ENCODE results near the gene GNG11.

DNA sequence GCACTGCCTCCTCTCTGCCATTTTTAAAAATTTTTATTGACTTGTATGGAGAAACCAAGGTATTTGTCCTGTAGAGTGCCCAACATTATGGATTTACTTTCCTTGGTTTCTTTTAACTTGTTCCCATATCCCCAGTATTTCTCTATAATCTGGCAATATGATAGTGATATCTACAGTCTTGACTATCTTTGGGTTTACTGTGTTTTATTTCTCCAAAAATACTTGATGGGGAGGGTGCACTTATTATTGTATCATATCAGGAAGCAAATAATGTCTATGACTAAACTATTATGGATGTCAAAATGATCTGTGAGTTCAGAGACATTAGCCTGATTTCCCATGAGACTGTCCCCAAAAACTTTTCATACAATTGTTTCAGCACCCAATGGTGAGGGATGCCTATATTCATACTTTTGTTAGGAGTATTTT, 37.6 kb upstream of the GNG11 start:
- TF ChIP-seq CTCF (conservative IDR thresholded peaks at IDR 0.05; ENCODE audit: low read depth in 2 of 2) (no peak), EZH2phosphoT487 (IDR thresholded peaks at IDR 0.05; ENCODE audit: unreplicated experiment) (no peak), POLR2AphosphoS5 (IDR thresholded peaks at IDR 0.05; ENCODE audit: low read depth) (no peak), EZH2 (IDR thresholded peaks at IDR 0.05; ENCODE audit: low read depth, unreplicated experiment) (no peak), NANOG (IDR thresholded peaks at IDR 0.05; ENCODE audit: borderline replicate concordance) (no peak), JUNB (IDR thresholded peaks at IDR 0.05; ENCODE audit: unreplicated experiment) (no peak), ZNF114 (CRISPR knock-in tag; IDR thresholded peaks at IDR 0.05) (no peak), STAT1 (IDR thresholded peaks at IDR 0.05; ENCODE audit: unreplicated experiment) (no peak), CREB1 (CRISPR knock-in tag; IDR thresholded peaks at IDR 0.05; ENCODE audit: low read depth) (no peak), ZNF462 (CRISPR knock-in tag; IDR thresholded peaks at IDR 0.05) (no peak)
- TF ChIP-seq, protein P1, sequence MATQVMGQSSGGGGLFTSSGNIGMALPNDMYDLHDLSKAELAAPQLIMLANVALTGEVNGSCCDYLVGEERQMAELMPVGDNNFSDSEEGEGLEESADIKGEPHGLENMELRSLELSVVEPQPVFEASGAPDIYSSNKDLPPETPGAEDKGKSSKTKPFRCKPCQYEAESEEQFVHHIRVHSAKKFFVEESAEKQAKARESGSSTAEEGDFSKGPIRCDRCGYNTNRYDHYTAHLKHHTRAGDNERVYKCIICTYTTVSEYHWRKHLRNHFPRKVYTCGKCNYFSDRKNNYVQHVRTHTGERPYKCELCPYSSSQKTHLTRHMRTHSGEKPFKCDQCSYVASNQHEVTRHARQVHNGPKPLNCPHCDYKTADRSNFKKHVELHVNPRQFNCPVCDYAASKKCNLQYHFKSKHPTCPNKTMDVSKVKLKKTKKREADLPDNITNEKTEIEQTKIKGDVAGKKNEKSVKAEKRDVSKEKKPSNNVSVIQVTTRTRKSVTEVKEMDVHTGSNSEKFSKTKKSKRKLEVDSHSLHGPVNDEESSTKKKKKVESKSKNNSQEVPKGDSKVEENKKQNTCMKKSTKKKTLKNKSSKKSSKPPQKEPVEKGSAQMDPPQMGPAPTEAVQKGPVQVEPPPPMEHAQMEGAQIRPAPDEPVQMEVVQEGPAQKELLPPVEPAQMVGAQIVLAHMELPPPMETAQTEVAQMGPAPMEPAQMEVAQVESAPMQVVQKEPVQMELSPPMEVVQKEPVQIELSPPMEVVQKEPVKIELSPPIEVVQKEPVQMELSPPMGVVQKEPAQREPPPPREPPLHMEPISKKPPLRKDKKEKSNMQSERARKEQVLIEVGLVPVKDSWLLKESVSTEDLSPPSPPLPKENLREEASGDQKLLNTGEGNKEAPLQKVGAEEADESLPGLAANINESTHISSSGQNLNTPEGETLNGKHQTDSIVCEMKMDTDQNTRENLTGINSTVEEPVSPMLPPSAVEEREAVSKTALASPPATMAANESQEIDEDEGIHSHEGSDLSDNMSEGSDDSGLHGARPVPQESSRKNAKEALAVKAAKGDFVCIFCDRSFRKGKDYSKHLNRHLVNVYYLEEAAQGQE (IDR thresholded peaks at IDR 0.05; ENCODE audit: unreplicated experiment), result no peak
- TF ChIP-seq, protein P2, sequence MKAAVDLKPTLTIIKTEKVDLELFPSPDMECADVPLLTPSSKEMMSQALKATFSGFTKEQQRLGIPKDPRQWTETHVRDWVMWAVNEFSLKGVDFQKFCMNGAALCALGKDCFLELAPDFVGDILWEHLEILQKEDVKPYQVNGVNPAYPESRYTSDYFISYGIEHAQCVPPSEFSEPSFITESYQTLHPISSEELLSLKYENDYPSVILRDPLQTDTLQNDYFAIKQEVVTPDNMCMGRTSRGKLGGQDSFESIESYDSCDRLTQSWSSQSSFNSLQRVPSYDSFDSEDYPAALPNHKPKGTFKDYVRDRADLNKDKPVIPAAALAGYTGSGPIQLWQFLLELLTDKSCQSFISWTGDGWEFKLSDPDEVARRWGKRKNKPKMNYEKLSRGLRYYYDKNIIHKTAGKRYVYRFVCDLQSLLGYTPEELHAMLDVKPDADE (IDR thresholded peaks at IDR 0.05), result no peak

Measured in GM23338 (cell line).